SK-N-SH (cell line): ENCODE results near the gene SLC12A4. TPM values are rescaled to one million over a fixed set of nuclear protein-coding genes. Genes with fewer than 3 reads are reported as not detected.

ENCODE experiments used
- polyA plus RNA-seq, 3 experiments: library from polyadenylated mRNA; depleted of rRNA; stranded (reverse); fragments of >200 nt; gene quantifications; 2 replicates each; pipeline ENCODE4 v1.2.3, GENCODE V29; 2012
- small RNA-seq, 7 experiments: library from RNA; depleted of rRNA; stranded (forward); fragments of <200 nt; gene quantifications; one replicate each; pipeline ENCODE3, GENCODE V24; 2012

The SLC12A4 gene
- polyA plus RNA-seq, 1 of the 3 experiments (the other 2 are of a cell fraction): 75.8 TPM

Small RNA genes within 50 kb of the gene (small RNA-seq; reads per million reads assigned to genes)
- gene RNU6-359P: 0 to 0.21 (median 0) reads per million in 7 experiments

Other genes with a start within 250 kb of the SLC12A4 start
- 19.0 and 19.3 TPM in 2 replicates for gene GFOD2, start 249.3 kb downstream of the SLC12A4 start, polyA plus RNA-seq (2012; rRNA removed)
- gene RANBP10, start 162.1 kb downstream of the SLC12A4 start, polyA plus RNA-seq (2012; rRNA removed): 11.9 and 12.1 TPM in 2 replicates
- 4.4 and 6.8 TPM in 2 replicates for gene TSNAXIP1, start 161.7 kb downstream of the SLC12A4 start, polyA plus RNA-seq (2012; rRNA removed)
- 32.3 and 34.8 TPM in 2 replicates for gene THAP11, start 126.3 kb downstream of the SLC12A4 start, polyA plus RNA-seq (2012; rRNA removed)
- gene NUTF2, start 121.7 kb downstream of the SLC12A4 start, polyA plus RNA-seq (2012; rRNA removed): 287 and 449 TPM in 2 replicates
- 48.6 and 57.6 TPM in 2 replicates for gene CENPT, start 120.9 kb downstream of the SLC12A4 start, polyA plus RNA-seq (2012; rRNA removed)
- gene EDC4, start 95.6 kb downstream of the SLC12A4 start, polyA plus RNA-seq (2012; rRNA removed): 38.0 and 45.1 TPM in 2 replicates
- 0.41 and 0.45 TPM in 2 replicates for gene NRN1L, start 83.8 kb downstream of the SLC12A4 start, polyA plus RNA-seq (2012; rRNA removed)
- 30.1 and 31.4 TPM in 2 replicates for gene PSKH1, start 75.4 kb downstream of the SLC12A4 start, polyA plus RNA-seq (2012; rRNA removed)
- gene CTRL, start 36.8 kb downstream of the SLC12A4 start, polyA plus RNA-seq (2012; rRNA removed): 1.3 and 1.9 TPM in 2 replicates
- gene PSMB10, start 31.8 kb downstream of the SLC12A4 start, polyA plus RNA-seq (2012; rRNA removed): 52.7 and 57.8 TPM in 2 replicates
- gene LCAT, start 24.5 kb downstream of the SLC12A4 start, polyA plus RNA-seq (2012; rRNA removed): 11.1 and 14.4 TPM in 2 replicates
- gene DPEP3, start 11.9 kb upstream of the SLC12A4 start, polyA plus RNA-seq (2012; rRNA removed): not detected in 2 replicates
- gene DPEP2, start 30.8 kb upstream of the SLC12A4 start, polyA plus RNA-seq (2012; rRNA removed): not detected in 2 replicates
- not detected in 2 replicates for gene DPEP2NB, start 47.3 kb upstream of the SLC12A4 start, polyA plus RNA-seq (2012; rRNA removed)
- 10.8 and 12.0 TPM in 2 replicates for gene DDX28, start 54.6 kb upstream of the SLC12A4 start, polyA plus RNA-seq (2012; rRNA removed)
- 16.1 and 16.5 TPM in 2 replicates for gene DUS2, start 54.6 kb upstream of the SLC12A4 start, polyA plus RNA-seq (2012; rRNA removed)
- gene NFATC3, start 116.7 kb upstream of the SLC12A4 start, polyA plus RNA-seq (2012; rRNA removed): 5.7 and 7.8 TPM in 2 replicates